Testis (tissue), 2 donors: ENCODE data around the gene TLN1.

Source experiments
- CTCF ChIP-seq, 3 experiments: fragments of 450-650 bp in 2 of 3; fragments of 200-600 bp in 1 of 3; sonication (generic) in 1 of 3; IDR thresholded peaks; one replicate each; pipeline ENCODE4 v1.5.1; 2016 to 2019; ENCODE audit warnings: antibody characterized with exemption in 3 of 3, mild to moderate bottlenecking in 2 of 3, moderate library complexity in 1 of 3
- POLR2A ChIP-seq: fragments of 450-650 bp; IDR thresholded peaks from one replicate; pipeline ENCODE4 v1.6.1; 2017; ENCODE audit warnings: antibody characterized with exemption, mild to moderate bottlenecking, moderate library complexity

GRCh38 chr9:35754264-35754663, 22.3 kb upstream of the TLN1 start, which contains the start of gene MSMP:
- TF ChIP-seq POLR2A (no peak), CTCF (IDR thresholded peaks at IDR 0.05) (no peak)
